ENCODE measurements around the gene HSPBP1.

HSPBP1 gene

DNA sequence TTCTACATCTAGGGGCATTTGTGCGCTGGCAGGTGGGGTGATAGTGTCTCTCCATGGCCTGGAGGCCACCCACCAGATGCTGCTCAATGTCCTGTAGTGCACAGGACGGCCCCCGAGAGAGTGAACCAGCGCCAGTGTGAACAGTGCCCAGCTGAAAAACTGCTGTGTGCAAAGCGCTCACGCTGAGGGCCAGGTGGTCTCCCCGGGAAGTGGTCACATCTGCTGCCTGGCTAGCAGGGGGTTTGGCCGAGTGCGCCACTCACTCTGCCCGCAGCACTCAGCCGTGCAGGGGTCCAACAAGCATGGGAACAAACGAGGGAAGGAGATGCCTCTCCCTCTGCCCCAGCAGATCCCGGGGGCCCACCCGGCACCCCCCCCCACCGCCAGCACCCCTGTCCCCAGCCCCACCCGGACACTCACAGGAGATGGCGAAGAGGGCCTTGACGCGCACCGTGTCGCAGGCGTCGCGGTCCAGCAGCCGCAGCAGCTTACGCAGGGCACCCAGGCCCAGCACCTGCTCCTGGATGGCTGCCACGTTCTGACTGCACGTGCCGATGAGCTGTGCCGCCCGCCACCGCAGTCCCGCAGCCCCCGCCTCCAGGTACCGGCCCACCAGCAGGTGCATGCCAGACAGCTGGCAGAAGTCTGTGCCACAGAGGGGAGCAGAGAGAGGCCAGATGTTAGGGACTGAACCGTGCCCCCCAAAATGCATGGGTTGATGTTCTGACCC is 5.8 kb downstream of the HSPBP1 start:
- FAIRE-seq = no peak

DNA sequence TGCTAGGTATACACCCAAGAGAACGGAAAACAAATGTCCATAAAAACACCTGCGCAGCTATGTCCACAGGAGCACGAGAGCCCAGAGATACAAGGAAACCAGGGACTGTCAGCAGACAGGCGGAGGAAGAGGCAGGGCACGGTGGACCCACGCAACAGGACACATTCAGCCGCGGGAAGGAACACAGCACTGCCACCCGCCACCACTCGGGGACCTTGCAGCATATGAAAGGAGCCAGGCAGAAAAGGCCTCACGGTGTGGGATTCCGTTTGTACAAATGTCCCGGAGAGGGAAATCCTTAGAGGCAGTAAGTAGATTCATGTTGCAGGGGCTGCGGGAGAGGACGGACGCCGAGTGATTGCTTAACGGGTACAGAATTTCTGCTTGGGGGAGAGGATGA is 7.8 kb downstream of the HSPBP1 start:
- no peak for FAIRE-seq

DNA sequence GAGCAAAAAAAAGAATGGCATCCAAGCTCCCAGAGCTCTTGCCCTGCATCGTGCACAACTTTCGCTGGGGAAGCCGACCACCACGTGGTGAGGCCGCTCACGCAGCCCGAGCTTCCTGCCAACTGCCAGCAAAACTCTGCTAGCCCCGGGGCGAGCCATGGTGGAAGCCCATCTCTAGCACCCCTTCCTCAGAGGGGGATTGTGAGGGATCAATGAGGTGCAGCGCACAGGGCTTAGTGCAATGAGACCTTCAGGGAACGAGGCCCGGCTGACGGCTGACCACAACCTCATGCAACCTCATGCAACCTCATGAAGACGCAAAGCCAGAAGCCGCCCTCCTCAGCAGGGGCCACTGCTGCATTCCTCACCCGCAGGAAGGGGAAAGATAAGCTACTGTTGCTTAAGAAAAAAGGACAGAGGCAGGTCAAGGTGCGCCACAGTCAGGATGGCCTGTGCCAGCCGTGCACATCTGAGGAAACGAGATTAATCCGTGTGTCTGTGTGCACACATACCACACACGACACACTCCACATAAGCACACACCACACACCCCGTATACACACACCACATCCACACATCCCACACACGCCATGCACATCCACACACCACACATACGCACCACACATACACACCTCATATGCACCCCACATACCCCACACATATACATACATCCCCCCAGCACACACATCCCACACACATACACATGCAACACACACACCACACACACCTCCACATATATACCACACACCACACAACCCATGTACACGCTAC is 9.6 kb downstream of the HSPBP1 start:
- no peak for FAIRE-seq

DNA sequence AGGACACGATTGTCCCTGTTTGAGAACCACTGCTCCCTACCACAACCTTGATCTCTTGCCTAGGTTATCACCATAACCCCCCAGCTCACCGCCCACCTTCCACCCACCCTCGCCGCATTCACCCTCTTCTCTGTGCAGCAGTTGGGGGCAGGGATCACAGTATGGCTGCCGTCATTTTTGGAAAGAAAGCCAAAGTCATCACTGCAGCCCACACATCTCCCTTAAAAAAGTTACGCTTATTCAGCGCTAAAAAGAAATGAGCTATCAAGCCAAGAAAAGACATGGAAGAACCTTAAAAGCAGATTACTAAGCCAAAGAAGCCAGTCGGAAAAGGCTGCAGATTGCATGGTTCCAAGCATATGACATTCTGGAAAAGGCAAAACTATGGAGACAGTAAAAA is 10.6 kb downstream of the HSPBP1 start:
- no peak for FAIRE-seq

DNA sequence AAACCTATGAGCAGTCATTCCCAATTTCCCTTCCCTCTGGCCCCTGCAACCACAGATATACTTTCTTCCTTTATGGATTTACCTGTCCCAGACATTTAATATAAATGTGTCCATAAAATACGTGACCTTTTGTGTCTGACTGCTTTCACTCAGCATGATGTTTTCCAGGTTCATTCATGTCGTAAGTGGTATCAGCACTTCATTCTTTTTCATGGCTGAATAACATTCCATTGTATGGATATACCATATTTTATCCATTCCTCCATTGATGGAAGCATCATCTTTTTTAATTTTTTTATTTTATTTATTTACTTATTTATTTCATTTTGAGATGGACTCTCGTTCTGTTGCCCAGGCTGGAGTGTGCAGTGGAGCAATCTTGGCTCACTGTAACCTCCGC is 13.1 kb downstream of the HSPBP1 start:
- FAIRE-seq = no peak

DNA sequence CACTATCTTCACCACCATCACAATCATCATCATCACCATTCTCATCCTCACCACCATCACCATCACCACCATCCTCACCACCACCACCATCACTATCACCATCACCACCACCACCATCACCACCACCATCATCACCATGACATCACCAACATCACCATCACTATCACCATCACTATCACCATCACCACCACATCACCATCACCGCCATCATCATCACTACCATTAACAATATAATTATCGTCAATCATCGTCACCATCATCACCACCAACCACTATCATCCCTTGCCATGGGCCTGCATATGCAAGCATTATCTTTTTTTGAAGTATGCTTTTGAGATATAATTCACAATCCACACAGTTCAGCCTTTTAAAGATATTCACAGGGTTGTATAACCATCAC is 13.5 kb downstream of the HSPBP1 start:
- FAIRE-seq = no peak

DNA sequence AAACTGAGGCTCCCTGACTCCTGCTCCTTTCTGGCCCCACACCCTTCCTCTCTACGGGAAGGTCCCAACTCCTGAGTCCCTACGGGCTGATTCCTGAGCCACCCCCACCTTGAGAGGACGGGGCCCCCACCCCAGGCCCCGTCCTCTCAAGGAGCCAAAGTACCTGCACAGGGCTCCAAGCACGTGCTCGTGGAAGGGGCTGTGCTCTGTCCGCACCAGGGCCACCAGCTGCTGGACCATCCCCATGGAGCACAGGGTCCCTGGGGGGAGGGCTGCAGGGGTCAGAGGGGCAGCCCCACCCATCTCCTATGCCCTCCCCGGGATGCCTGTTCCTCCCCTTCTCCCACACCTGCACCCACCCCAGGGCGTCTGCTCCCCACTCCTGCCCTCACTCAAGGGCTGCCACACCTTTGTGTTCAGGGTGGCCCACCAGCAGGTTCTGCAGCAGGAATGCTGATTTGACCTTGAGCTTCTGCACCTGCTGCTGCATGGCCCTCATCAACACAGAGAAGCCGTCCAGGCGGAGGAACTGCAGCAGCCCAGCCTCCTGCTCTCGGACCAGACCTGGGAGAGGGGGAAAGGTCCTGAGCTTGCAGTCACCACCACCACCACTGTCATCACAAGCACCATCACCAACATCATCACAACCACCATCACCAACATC is 14.1 kb downstream of the HSPBP1 start:
- no peak for FAIRE-seq

DNA sequence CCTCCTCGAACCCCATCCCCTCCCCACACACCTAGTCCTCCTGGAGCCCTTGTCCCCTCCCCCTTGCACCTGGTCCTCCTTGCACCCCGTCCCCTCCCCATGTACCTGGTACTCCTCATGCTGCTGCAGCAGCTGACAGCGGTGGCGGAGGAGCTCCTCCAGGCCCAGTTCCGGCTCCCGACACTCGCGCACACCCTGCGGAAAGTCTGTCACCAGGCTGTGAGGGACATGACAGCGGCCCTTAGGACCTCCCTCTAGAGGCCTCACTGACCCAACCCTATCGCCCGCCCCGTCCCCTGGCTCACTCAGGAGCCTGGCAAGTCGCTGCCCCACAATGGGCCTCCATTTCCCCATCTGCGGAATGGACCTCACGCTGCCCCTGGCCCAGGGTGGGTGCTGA is 14.7 kb downstream of the HSPBP1 start:
- no peak for FAIRE-seq

DNA sequence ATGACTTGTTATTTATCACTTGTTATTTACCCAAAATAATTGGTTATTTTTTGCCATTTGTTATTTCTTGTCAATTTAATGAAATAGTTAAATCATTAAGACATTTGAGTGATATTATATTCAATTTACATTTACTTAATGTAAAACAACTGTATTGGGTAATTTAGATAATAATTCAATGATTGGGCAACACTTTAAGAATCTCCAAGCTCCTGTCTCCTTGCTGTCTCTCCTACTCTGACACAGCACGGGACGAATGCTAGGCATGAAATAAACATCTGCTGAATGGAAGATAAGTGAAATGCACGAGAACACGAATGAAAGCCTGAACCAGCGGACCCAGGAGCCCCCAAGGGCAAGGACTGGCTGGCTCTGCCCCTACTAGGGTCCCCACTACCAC is 15.4 kb downstream of the HSPBP1 start:
- FAIRE-seq = no peak

DNA sequence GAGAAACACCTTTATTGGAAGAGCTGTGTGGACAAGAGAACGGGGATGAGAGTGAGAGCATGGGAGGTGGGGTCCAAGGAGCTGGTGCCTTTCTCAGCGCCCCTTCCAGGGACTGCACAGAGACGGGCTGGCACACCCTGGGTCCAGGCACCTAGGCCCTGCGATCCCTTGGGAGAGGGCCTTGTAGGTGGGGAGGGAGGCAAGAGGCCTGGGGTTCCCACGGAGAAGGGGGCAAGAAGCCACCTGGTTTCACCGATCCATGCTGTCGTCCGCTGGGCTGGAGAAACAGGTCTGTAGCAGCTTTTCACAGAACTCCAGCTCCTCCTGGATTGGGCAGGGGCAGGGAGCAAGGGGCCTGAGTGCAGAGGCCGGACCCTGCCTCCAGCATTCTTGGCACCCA is 17.6 kb downstream of the HSPBP1 start:
- no peak for FAIRE-seq

DNA sequence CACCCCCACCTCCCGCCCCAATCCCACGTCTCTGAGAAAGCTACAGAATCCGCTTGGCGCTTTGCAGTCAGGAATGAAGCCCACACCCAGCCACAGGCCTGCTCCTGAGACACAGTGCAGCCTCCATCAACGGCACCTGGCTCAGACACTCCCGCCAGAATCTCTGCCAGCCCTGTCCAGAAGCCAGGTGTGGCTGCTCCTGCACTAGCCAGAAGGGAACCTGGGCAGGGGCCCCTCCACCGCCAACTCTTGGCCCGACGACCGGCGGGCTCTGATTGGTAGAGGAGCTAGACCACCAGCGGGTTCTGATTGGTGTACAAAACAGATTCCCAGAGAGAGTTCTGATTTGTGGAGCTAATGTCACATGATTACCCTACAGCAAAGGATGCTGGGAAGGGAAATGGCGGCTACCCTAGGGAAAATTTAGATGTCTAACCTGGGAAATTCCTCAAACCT is 18.2 kb downstream of the HSPBP1 start:
- no peak for FAIRE-seq

DNA sequence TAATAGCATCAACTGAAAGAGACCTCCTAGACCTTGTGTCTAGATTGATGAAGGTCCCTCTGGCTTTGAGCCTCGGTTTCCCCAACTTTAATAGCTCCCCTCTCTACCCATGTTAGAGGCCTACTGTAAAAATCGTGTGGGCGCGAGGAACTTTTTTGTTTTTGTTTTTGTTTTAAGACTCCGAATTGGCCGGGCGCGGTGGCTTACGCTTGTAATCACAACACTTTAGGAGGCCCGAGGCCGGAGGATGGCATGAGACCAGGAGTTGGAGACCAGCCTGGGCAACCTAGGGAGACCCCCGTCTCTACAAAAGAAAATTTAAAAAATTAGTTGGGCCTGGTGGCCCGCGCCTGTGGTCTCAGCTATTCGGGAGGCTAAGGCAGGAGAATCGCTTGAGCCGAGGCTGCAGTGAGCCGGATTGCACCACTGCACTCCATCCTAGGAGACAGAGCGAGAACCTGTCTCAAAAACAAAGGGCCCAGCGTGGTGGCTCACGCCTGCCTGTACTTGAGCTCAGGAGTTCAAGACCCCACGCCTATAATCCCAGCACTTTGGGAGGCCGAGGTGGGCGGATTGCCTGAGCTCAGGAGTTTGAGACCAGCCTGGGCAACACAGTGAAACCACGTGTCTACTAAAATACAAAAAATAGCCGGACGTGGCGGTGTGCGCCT is 20.2 kb downstream of the HSPBP1 start:
- FAIRE-seq = no peak

DNA sequence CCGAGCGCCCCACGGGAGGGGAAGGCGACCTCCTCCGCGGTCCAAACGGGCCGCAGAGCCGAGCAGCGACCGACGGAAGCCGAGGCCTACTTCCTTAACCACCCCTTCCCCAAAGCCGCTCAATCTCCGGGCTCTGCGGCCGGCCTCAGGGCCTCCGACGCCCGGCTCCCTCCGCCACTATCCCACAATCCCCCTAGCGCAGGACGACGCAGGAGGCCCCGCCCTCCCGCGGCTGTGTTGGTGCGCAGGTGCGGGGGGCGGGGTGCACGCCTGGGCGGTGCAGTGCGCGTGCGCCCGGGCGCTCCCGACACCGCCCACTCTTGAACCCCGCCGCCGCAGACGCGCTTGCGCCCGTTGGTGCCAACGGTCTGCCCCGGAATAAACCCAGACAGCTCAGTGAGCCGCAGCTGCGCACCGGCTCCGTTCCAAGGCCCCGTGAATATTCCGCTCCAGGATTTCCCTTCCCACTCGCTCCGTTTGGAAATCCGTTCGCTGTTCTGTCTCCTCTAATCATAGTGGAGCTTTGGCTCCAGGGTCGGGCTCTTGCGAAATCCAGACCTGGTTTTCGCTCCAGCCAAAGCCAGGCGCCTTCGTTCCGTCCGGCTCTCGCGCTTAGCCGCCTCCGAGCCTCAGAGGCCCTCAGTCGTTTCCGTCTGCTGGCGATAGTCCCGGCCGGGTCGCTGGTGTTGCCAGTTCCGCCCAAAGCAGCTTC is 20.9 kb downstream of the HSPBP1 start, which contains the start of gene PPP6R1:
TSS of gene PPP6R1 (minus strand) at position 190 of the 712 bp plus-strand sequence. CDS start 11,914 bp downstream, outside the sequence.
- peak; percentile 92 for FAIRE-seq

DNA sequence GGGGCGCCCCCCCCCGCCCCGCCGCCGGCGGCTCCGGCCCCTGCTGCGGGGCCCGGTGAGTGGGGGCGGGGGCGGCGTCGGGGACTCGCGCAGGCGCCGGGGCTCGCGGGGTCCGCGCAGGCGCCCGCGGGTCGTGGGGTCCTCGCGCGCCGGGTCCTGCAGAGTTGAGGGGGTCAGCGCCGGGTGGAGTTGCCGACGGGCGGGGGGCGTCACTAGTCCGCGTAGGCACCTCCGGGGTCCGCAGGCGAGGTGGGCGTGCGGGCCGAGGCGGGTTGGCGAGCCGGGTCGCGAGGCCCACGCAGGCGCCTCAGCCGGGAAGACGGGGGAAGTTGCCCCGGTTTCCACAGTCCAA is 21.5 kb downstream of the HSPBP1 start:
- no peak for FAIRE-seq

DNA sequence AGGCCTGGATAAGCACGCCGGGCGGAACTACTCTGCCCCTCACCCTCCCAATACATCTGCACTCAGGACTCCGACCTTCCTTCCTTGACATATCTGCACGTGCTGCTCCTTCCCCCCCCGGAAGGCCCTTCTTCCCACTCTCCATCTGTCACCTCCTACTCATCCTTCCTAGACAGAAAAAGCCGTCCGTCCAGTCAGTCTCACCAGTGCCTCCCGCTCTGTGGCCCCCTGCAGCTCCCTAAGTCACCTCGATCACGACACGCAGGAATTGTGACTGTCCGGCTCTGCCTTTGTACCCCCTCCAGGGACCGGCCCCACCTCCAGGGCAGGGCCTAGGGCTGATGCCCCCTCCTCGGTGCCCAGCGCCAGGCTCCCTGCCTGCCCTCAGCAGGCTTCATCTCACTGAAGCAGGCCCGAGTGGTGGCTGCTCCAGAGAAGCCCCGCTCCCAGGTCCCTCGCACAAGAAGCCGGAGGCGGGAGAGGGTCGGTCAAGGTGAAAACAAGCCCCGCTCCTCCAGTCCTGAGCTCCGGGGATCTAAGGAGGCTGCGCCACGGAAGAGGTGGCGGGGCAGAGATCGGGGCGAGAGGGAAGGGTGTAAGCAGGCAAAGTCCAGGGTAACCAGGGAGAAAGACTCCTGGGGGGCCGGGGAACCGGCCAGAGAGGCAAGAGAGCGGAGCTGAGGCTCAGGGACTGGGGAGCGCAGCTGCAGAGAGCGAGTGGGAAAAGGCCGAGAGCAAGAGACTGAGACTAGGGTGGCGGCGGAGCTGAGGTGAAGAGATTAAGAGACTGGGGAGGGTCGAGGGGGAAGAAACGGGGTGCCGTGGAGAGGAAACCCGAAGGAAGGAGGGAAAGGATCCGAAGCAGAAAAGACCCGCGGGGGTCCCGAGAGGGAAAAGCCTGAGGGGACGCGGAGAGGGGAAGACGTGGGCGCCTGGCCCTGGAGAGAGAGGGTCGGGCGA is 22.2 kb downstream of the HSPBP1 start:
- no peak for FAIRE-seq

DNA sequence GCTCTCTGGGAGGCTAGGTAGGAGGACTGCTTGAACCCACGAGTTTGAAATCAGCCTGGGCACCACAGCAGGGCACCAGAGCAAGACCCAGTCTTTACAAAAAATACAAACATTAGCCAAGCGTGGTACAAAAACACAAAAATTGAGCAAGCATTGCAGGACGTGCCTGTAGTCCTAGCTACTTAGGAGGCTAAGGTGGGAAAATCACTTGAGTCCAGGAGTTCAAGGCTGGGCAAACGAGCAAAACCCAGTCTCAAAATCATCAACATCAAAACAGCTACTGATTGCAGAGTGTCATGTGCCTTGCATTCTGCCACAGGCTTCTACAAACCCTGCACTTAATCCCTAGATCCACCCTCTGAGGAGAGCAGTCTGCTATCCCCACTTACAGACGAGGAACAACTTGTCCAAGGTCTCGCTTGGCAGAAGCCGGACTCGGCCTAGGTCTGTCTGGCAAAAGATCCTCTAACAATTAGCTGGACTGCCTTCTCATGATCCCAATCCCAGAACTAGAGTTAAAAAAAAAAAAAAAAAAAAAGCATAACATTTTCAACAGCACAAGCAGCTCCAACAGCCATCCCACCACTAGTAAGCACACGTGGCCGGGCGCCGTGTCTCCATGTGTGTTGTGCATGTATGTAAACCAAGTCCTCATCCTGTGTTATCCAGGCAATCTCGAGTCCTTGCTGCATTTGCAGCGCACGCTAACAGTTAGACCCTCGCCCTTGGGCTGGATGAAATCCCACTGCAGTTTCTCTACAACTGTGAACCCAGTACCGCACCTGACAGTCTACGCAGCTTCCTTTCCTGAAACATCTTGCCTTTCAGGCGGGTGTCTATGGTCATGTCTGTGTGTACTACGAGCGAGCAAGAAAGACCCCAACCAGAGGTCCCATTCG is 23.1 kb downstream of the HSPBP1 start:
- no peak for FAIRE-seq

DNA sequence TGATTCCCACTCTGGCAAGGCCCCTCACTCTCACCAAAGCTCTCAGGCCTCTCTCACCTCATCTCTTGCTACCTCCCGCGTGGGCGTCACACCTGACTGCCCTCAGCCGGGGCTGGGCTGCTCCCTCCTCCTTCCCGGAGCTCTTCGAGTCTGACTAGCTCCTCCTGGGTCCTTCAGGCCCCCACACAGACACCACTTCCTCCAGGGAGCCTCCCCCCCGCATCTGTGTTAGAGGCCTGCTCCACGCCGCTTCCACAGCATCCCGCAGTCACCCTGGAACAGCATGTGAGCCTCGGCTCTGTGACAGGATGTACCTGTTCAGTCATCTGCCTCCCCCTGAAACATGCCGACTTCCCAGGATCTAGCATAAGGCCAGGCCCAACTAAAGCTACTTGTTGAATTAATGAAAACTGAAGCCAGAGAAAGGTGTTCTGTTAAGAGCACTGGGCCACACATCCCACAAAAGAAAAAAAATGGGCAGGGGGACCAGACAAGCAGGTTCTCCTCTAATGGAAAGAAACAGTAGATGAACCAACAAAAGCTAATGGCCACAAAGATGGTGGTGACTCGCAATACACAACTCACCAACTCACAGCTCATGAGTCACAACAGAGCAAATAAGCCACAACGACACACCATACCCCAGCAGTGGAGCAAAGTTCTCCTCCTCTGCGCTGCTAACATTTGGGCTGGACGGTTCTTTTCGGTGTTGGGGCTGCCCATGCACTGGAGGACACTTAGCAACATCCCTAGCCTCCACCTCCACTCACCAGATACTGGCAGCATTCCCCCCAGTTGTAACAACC is 24.1 kb downstream of the HSPBP1 start:
- no peak for FAIRE-seq

DNA sequence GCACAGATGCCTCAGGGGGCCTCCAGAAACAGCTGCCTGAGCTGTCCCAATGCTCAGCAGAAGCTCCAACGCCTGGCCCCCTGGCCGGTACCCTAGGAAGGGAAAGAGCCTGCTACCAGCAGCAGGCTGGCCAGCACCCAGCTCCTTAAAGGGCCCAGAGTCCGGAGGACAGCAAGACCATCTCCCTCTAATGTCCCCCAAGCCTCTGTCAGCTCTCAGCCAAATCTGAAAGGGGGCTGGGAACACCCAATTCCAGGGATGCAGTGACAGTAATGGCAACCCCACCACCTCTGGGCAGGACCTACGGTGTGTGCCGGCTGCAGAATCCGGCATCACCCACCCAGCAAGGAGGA is 25.3 kb downstream of the HSPBP1 start:
- FAIRE-seq = no peak

DNA sequence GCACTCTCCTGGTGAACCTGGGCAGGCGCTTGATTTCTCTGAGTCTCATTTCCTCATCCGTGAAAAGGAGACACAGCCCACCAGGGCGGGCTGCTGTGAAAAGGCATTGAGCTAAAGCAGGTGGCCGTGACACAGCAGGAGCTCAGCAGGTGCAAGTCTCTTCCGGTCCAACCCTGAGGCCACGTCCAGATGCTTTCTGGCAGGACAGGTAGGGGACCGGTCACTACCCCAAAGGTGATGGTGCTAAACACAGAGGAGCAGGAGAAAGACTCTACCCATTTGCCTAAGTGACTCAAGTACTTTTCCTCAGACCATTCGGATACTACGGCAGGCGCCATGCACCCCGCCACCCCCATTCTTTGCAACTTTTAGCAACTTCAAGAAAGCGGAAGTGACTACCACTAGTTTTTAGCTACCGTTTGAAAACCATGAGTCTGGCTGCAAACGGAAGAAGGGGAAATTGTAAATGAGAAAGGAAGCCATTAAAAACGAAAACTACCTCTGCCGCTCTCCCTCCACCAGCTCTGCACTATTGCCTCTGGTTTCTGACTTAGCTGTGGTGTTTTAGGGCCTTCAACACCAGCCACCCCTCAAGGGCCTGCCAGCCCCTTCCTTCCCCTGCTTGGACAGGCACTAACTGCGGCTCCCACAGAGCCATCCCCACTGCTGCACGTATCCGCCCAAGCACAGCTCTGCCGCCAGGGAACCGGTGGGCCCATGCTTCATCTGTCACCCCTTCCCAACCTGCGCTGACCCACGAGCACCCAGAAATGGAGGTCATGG is 25.9 kb downstream of the HSPBP1 start:
- FAIRE-seq = no peak
